ENCODE measurements around the gene TNPO1.
"Not testable (repeated sequence)": the region's sequence is repeated elsewhere in the genome, so short reads cannot be mapped to it uniquely, and the experiment has no call there.

Gene TNPO1

DNA sequence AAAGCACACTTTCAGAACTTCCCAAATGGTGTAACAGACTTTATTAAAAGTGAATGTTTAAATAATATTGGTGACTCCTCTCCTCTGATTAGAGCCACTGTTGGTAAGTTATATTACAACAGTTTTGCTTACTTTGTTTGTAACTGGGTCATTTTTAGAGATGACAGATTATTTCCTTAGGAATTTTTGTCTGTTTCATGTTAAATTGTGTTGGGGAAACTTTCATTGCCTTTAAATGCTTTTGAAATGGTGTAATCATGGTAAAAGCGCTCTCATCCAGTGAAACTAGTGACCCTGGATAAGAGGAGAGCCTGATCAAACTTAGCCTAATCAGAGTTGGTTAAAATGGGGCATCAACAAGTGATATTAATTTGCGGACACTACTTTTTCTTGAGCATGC is 39.4 kb downstream of the TNPO1 start:
- DNase-seq, result no peak

DNA sequence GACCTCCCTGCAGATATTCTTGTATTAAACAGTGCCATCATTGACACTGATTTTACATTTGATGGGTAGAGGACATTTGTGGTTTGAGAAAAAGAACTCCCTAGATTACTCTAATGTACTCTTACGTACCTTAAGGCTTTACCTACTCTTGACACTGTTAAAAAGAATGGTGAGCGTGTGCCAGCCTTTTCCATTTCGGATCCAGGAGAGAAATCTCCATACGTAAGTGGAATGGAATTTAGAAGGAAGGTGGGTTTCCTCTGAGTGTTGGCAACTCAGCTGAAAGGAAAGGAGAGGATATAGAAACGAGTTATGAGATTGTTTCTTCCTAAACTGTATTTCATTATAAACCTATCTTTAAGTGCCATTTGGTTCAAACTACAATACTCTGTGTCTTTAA is 40.9 kb downstream of the TNPO1 start:
- DNase-seq, result no peak

DNA sequence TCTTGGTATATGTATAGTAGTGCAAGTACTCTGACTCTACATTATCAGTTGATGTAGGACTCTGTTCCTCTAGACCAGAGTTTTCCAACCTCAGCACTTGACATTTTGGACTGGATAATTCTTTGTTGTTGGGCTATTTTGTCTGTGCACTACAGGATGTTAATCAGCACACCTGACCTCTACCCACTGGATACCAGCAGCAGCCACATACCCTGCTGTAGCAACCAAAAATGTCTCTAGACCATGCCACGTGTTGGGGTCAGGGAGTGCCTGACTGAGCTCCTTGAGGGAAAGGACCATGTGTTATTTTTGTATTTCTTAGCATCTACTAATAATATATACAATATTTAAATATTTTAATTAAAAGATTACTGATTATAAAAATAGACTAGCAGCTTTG is 42.7 kb downstream of the TNPO1 start:
- no peak for DNase-seq

- no peak for DNase-seq
These were observed 44.0 kb downstream of the TNPO1 start for GRCh38 chr5:72860499-72860898.

GRCh38 chr5:72871366-72872024 is 55.0 kb downstream of the TNPO1 start:
- no peak for DNase-seq

- no peak for DNase-seq
These were observed 62.4 kb downstream of the TNPO1 start for GRCh38 chr5:72878854-72879253.

GRCh38 chr5:72882989-72883388 is 66.5 kb downstream of the TNPO1 start:
- no peak for DNase-seq

- no peak for DNase-seq
These were observed 67.4 kb downstream of the TNPO1 start for GRCh38 chr5:72883850-72884249.

- no peak for DNase-seq
These were observed 68.4 kb downstream of the TNPO1 start for GRCh38 chr5:72884892-72885291.

GRCh38 chr5:72885824-72886223 is 69.4 kb downstream of the TNPO1 start:
- no peak for DNase-seq

DNA sequence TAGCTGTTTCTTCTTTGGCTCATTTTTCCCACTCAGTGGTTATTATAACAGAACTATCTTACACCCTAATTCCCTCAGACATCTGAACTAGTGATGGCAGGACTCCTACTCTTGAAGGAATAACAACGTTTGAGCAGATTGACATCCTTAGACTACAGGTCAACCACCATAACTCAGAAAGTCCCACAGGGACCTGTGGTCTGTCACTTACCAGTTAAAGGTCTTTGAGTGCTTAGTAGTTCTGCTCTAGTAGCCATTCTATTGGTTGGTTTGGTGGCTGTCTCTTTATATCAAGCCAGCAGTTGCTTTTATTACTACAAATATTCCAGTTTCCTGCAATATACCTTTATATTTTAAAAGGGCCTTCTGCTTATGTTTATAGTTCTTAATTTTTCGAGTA is 72.1 kb downstream of the TNPO1 start:
- no peak for DNase-seq

- DNase-seq, result no peak
These were observed 72.9 kb downstream of the TNPO1 start for GRCh38 chr5:72889324-72889723.

- no peak for DNase-seq
These were observed 76.4 kb downstream of the TNPO1 start for GRCh38 chr5:72892846-72893245.

- no peak for DNase-seq
These were observed 79.3 kb downstream of the TNPO1 start for GRCh38 chr5:72895758-72896157.

DNA sequence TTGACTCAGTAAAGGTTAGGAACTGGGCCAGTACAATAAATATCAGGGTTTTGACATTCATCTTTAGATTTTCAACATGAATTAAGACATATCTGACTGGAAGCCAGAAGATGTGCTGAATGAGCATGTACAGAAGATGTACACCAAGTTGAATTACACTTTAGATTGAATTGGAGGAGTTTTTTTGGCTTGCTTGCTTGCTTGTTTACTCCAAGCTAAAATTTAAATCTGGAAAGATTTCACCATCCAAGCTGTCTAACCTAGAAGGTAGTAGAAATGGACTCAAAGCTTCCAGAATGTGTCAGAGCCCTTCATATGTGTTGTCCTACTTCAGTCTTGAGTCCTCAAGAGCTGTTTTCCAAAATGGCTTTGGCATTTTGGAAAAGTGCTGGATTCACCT is 90.3 kb downstream of the TNPO1 start:
- DNase-seq, result no peak

DNA sequence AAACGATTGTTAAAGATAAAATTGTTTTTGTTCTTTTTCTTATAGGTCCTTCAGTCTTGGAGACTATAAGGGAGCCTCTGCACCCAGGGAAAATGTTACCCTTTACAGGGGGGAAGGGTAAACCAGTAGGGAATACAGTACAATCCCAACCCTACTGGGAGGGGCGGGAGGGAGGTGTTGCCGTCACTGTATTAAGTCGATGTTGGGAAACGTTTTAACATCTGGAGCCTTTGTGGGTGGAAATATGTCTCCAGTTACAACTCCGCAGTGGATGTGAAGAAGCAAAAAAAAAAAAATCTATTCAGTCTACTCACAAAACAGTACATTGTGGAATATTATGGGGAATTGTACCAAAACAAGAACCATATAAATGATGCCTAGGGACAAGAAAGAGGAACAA is 92.2 kb downstream of the TNPO1 start:
- DNase-seq, result no peak

DNA sequence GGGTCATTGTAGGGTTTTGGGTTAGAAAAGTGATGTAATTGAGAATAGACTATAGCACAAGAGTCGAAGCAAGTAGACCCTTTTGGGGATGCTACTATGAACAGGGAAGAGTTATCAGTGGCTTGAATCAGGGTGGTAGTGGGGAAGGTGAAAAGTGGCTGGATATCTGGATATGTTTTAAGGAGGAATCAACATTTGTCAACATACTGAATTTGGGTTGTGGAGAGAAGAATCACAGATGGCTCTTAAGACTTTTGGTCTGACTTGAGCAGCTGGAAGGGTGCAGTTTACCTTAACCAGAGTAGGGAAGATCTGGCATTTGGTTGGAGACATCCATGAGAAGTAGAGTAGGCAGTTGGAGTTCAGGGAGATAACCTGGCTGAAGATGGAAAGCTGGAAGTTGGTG is 100.9 kb downstream of the TNPO1 start:
- no peak for DNase-seq

GRCh38 chr5:72920690-72921502 is 104.4 kb downstream of the TNPO1 start:
- DNase-seq, result no peak

DNA sequence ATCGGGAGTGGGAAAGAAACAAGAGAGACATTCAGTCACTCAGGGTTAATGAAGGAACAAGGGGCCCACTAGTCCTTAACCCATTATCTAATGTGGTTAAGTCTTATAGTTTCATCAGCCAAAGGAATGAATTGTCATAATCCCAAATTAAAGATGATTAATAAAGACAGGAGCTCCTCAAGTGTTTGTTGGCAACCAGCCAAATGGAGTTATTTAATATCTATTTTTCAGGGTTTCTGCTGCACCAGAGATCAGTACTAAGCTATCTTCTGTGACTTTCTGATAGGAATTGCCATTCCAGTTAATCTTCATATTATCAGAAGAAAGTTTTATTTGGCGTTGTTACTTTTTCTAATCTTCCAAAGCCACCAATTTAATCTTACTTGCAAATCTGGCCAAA is 105.4 kb downstream of the TNPO1 start:
- no peak for DNase-seq

DNA sequence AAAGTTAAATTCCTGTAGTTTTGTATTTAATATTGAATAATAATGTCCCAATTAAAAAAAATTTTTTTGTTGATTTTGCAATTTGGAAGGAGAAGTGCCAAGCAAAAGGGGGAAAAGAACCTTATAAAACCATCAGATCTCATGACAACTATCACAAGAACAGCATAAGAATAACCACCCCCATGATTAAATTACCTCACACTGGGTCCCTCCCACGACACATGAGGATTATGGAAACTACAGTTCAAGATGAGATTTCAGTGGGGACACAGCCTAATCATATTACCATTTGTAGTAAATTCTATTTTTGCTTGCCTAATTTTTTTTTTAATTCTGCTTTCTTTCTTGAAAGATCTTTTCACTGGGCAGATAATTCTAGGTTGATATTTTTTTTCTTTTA is 106.0 kb downstream of the TNPO1 start:
- no peak for DNase-seq

- no peak for DNase-seq
These were observed 109.0 kb downstream of the TNPO1 start for GRCh38 chr5:72925336-72926010.

GRCh38 chr5:72932686-72933085 is 116.2 kb downstream of the TNPO1 start:
- DNase-seq, result not testable (repeated sequence)

DNA sequence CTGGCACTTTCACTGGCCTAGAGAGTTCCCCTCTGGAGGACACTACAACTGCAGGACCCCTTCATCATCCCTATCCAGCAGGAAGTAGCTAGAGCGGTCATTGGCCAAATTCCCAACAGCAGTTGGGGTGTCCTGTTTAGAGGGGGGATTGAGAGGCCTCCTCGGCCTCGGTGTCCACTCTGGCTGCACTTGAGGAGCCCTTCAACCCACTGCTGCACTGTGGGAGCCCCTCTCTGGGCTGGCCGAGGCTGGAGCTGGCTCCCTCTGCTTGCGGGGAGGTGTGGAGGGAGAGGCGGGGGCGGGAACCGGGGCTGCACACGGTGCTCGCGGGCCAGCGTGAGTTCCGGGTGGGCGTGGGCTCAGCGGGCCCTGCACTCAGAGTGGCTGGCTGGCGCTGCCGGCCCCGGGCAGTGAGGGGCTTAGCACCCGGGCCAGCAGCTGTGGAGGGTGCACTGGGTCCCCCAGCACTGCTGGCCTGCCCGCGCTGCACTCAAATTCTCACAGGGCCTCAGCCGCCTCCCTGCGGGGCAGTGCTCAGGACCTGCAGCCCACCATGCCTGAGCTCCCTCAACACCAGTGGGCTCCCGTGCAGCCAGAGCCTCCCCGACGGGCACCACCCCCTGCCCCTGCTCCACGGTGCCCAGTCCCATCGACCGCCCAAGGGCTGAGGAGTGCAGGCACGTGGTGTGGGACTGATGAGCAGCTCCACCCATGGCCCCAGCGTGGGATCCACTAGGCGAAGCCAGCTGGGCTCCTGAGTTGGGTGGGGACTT is 118.7 kb downstream of the TNPO1 start:
- DNase-seq, result not testable (repeated sequence)
